GM18505 (cell line): ENCODE data around the gene NUP214.
"Not testable (repeated sequence)": the region's sequence is repeated elsewhere in the genome, so short reads cannot be mapped to it uniquely, and the experiment has no call there.

Experiments used
- ATAC-seq: cut with Tn5 transposase; IDR thresholded peaks from one replicate; pipeline ENCODE4 v1.9.1; 2021; ENCODE audit not compliant: unreplicated experiment
- POLR2A ChIP-seq: IDR thresholded peaks from 4 replicates; pipeline ENCODE4 v1.6.1; 2011; ENCODE audit warnings: borderline replicate concordance; ENCODE audit not compliant: insufficient read depth, insufficient read length; ENCODE audit errors: extremely low read depth

NUP214 gene

DNA sequence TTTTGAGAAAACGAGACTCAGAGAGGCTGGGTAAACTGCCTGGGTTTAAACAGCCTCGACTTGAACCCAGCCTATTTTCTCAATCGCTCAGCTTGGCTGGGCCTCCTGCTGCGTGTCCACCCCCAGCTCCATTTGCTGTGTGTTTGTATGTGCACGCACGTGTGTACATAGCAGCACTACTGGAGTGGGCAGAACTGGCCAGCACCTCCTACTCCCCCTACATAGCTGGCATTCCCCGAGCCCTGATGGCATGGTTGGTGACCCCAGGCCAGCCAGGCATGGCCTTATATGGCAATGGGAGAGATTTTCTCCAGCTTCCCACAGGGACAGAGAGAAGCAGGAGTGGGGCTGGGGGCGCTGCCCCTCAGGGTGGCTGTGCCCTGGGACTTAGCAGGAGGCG lies 24.9 kb upstream of the NUP214 start:
- ATAC-seq = no peak
- TF ChIP-seq POLR2A = no peak

DNA sequence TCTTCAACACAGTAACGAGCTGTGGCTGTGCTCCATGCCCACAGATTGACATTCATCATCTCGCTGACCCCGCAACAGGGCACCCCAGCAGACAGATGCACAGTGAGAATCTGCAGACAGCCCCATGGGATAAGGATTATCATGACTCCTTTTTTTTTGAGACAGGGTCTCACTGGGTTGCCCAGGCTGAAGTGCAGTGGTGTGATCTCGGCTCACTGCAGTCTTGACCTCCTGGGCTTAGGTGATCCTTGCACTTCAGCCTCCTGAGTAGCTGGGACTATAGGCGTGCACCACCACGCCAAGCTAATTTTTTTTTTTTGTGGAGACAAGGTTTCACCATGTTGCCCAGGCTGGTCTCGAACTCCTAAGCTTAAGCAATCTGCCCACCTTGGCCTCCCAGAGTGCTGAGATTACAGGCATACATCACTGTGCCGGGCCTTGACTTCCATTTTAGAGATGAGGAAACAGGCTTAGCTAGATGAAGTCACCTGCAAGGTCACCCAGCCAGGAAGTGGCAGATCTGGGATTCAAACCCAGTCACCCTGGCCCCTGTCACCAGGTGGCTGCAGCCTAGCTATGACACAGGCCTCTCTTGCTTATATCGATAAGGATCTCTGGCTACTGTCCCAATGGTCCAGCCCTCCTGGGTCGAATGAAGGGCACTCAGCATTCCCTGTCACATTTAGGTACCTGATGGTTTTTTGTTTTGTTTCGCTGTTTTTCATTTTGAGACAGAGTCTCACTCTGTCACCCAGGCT lies 24.0 kb upstream of the NUP214 start:
- no peak for ATAC-seq
- no peak for TF ChIP-seq POLR2A

DNA sequence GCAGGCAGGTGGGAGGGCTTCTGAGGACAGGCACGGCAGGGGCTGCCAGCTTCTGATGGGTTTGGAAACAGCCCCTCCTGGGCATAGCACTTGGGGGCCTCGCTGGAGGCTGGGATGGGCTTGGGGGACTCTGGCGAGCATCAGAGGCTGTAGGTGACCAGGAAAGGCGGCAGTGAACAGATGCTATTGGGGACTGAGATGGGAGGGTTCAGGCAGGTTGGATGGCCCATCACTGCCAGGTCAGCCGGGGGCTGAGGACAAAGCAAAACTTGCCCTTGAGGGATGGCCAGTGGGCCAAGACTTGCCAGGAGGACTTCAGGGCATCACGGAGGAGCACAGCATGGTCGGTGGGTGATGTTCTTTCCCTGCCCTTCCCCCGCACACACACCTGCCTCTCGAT lies 22.4 kb upstream of the NUP214 start:
- no peak for ATAC-seq
- TF ChIP-seq POLR2A = no peak

DNA sequence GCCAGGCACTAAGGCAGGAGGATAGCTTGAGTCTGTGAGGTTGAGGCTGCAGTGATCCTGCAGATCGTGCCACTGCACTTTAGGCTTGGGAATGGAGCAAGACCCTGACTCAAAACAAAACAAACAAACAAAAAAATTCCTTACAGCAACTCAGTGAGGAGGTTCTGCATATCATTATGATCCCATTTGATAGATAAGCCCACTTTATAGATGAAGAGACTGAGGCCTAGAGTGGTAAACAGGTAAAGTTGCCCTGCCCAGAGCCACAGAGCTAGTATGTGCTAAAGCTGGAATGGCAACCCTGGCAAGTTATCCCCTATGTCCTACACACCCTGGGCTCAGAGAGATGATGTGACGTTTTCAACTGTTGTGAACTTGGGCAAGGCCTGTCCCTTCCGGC lies 21.9 kb upstream of the NUP214 start:
- TF ChIP-seq POLR2A = no peak
- ATAC-seq = no peak

DNA sequence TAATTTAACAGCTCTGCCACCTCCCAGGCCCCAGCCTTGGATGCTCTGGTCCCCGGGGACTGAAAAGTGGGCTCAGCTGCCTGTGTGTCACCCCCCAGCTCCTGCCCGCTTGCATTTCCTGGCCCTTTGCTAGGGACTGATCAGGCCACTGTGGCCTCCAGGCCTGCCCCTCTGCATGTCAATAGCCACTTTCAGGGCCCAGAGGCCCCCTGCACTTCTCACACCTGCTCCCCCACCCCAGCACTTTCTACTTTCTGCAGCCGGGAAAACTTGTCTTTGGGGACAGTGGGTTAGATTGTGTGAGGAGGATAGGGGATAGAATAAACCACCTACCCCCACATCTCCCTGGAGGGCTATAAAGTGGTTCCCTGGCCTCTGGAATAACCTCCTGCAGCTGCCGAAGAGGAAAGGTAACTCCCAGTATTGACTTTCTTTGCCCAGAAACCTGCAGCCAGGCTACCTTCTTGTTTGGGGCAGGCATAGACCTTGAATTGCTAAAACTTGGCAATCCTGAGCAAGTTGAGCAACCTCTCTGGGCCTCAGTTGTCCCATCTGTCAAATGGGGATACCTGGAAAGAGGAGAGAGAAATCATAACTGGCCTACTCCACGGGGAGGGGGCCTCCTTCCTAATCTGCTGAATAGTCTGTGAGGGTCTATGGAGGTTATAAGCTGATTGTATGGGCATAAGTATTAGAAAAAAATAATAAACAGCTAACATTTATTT lies 21.2 kb upstream of the NUP214 start:
- no peak for ATAC-seq
- no peak for TF ChIP-seq POLR2A

DNA sequence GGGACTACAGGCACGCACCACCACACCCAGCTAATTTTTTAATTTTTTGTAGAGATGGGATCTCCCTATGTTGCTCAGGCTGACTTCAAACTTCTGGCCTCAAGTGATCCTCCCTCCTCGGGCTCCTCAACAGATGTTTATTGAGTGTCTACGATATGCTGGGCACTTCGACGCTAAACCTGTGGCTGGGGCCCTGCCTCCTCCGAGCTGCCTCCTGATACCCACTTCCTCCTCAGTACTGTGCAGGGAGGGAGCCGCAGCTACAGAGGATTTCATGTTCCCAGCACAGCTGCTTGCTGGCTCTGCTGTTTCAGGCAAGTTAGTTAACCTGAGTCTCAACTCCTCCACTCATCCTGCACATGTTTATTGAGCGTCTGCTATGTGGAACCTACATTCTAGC lies 19.4 kb upstream of the NUP214 start:
- no peak for TF ChIP-seq POLR2A
- no peak for ATAC-seq

DNA sequence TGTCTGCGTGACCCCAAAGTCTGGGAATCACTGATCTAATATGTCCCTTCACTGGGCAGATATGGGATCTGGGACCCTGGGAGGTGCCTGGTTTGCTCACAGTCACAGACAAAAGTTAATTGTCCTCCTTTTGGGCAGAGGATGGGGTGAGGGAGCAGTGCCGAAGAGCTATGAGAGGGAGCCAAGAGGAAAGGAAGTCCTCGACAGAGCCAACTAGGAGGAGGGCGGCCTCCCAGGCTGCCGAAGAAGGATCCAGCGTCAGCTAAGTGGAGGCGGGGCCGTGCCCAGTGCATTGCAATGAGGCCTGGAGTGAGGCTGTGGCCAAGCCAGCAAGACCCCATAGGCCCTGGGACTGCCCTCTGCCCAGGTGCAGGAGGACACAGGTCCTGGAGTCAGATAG lies 17.6 kb upstream of the NUP214 start:
- ATAC-seq = no peak

DNA sequence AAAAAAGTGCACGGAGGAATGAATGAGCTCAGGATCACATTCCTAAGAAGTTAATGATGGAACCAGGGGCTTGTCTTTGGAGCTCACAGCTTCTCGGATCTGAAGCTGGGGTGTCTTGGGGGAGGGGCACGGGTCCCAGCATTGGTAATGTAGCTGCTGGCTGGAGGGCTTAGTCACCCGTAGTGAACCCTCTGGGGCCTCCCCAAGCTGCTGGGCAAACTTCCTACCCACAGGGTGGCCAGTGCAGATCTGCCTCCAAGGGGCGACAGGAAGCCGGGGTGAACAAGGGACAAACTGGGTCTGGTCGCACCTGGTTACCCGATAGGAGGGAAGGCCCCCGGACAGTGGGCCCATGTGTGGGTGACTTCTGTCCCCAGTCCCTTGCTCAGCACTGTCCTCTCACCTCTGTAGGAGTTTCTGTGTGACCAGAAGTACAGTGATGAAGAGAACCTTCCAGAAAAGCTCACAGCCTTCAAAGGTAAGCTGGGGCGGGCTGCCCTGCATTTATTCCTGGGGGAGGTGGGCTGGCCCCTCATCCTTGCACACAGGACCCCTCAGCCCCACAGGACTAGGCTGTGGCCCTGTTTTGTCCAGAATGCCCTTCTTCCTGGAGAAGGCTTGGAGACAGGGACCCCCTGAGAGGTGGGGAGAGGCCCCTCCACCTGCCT lies 14.1 kb upstream of the NUP214 start:
- TF ChIP-seq POLR2A = no peak
- ATAC-seq = no peak

More for the DNA sequence above, 17.6 kb upstream of the NUP214 start:
- no peak for TF ChIP-seq POLR2A

DNA sequence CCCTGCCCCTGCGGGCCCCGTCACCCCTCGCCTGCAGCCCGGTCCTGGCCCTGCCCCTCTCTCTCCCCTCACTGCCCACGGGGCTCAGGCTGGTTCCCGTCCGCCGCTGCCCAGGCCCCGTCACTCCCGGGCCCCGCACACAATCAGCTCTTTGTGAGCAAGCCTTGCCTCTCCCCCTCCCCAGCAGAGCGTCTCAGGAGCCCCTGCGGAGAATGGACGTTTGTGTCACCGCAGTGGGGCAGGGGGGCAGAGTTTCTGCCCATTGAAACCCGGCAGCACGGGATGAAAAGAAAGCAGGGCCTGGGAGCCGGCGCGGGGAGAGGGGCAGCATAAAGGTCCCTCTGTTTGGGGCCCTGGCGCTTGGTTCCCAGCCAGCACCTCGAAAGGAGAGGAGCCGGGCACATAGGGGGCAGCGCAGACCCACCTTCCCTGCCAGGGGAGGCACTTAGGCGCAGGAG lies 13.5 kb upstream of the NUP214 start:
- no peak for ATAC-seq
- TF ChIP-seq POLR2A = no peak

DNA sequence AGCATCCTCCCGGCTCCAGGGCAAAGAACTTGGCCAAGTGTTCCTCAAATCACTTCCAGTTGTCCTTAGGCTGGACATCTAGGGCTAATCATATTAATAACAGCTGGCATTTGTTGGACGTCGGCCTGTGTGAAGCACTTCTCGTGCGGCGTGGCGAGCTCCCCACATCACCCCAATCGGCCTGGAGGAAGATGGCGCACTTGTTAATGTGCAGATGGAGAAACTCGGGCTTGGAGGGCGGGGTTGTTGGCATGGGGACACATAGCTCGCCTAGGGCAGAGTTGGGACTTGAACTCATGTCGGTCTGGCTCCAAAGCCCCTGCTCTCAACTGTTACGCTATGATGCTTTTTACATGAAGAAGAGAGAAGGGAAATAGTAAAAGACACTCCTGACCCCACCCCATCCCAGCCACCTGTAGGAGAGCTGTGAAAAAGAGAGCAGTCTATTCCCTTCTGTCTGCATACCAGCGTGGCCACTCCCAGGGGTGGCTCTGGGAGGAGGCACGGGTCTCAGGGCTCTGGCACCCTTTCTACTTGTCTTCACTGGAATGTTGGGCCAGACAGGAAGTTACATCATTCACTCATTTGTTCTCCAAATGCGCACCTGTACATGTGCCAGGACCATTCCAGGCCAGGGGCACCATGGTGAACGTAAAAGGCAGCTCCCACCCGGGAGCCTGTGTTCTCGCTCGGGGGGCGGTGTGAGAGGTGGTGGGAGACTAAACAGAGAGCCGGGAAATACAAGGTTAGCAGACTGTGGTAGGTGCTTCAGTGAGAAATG lies 12.8 kb upstream of the NUP214 start:
- no peak for ATAC-seq
- TF ChIP-seq POLR2A = no peak

DNA sequence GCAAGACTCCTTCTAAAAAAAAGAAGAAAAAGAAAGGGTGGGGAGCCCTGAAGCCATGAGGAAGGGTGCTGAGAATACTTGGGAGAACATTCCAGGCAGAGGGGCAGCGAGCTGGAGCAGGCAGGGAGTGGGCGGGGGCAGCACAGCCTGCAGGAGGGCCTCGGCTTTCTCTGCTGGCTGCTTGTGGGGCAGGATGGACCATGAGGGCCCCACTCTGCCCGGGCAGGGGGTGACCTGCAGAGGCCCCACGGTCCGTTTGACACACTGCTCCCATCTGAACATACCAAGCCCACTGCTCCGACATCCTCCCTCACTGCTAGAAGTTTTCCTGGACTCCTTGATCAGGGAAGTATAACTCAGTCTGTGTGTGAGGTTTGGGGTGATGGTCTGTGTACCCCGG lies 11.7 kb upstream of the NUP214 start:
- no peak for TF ChIP-seq POLR2A
- ATAC-seq = no peak

DNA sequence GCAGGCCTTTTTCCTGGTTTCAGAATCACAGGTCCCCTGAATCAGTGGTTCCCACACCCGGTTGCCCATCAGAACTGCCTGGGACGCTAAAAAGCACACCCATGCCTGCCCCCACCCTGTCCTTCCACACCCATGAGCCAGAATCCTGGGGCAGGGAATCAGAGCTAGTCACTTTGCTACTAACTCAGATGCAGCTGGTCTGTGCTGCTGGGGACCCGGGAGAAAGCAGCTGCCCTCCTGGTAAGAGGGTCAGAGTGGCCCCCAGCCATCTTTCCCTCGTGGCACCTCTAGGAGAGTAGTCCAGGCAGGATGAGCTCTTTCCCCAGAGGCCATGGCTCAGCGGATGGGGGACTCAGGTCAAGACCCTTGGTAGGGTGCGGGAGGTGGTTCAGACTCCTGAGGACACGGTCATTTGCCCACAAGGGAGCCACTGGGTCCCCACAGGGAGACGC lies 11.3 kb upstream of the NUP214 start:
- ATAC-seq = no peak
- no peak for TF ChIP-seq POLR2A

DNA sequence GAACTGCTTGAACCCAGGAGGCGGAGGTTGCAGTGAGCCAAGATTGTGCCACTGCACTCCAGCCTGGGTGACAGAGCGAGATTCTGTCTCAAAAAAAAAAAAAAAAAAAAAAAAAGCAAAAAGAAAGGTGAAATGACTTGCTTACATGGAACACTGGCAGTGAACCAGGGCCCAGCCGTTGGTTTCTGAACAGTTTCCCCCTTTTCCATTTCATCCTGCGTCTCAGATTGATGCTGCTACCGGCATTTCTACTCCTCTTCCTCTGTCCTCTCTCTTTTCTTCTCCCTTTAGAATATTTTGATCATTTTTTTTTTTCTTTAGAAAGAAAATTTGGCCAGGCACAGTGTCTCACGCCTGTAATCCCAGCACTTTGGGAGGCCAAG lies 10.0 kb upstream of the NUP214 start:
- not testable (repeated sequence) for ATAC-seq

DNA sequence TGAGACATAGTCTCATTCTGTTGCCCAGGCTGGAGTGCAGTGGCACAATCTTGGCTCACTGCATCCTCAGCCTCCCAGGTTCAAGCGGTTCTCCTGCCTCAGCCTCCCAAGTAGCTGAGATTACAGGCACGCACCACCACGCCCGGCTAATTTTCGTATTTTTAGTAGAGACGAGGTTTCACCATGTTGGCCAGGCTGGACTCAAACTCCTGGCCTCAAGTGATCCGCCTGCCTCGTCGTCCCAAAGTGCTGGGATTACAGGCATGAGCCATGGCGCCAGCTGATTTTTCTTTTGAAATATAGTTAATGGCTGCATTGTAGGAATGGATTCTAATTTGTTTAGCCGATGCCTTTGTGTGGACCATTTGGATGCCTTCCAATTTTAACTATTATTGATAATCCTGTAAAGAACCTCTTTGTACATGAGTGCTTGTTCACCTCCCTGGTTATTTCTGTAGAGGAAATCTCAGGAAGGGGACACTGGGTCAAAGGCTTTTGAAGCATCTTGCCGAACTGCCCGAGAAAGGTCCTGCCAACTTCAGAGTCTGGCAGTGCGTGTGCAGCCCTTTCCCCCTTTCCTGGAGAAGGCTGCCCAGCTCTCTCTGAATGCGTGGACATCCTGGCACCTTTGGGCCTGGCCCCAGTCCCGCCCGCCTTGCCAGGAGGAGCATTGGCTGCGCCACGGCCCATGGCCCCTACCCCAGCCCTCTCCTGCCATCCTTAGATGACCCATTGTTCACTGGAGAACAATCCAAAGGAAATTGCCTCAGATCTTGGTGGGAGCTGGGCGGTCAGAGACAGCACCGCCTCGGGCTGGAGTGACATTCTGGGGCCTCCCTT lies 8.9 kb upstream of the NUP214 start:
- no peak for TF ChIP-seq POLR2A
- ATAC-seq = no peak
